Right lung (tissue), 5 donors: ENCODE measurements around the gene SDSL. TPM values are rescaled to one million over a fixed set of nuclear protein-coding genes. Genes with fewer than 3 reads are reported as not detected.

Source experiments
- DNase-seq, 2 donors: peaks; one replicate each; pipeline ENCODE4 v3.0.0-alpha.2; 2013
- polyA plus RNA-seq, 5 donors: library from polyadenylated mRNA; unstranded; fragments of 120-200 nt; gene quantifications; one replicate each; pipeline versions ENCODE4 v1.2.1 to v1.2.3, GENCODE V29; 2013; ENCODE audit warnings: inconsistent platforms in 1 of 5, low replicate concordance in 1 of 5; ENCODE audit not compliant: insufficient read length in 5 of 5, insufficient read depth in 1 of 5

Gene SDSL
- polyA plus RNA-seq, 5 donors: 3.1 to 5.5 (median 5.1) TPM

GRCh38 chr12:113467502-113468364, 45.6 kb downstream of the SDSL start:
- DNase-seq: no peak

- no peak for DNase-seq
These were observed 46.4 kb downstream of the SDSL start for GRCh38 chr12:113468365-113469223.

GRCh38 chr12:113469224-113469948, 47.2 kb downstream of the SDSL start:
- DNase-seq: no peak

- DNase-seq: no peak
These were observed 48.0 kb downstream of the SDSL start for GRCh38 chr12:113469949-113470743.

- DNase-seq: no peak
These were observed 48.9 kb downstream of the SDSL start for GRCh38 chr12:113470871-113471618.

GRCh38 chr12:113471619-113472171, 49.5 kb downstream of the SDSL start, which contains the start of gene LHX5:
LHX5 (minus strand) TSS chr12:113471871; CDS start chr12:113471498, 373 bp downstream.
- DNase-seq: no peak

- no peak for DNase-seq
These were observed 50.3 kb downstream of the SDSL start for GRCh38 chr12:113472191-113473121.

GRCh38 chr12:113473400-113473799, 51.2 kb downstream of the SDSL start:
- no peak for DNase-seq

GRCh38 chr12:113473942-113474341, 51.8 kb downstream of the SDSL start:
- no peak for DNase-seq

GRCh38 chr12:113474635-113475436, 52.7 kb downstream of the SDSL start:
- DNase-seq: no peak

- DNase-seq: no peak
These were observed 53.4 kb downstream of the SDSL start for GRCh38 chr12:113475451-113476175.

- no peak for DNase-seq
These were observed 54.2 kb downstream of the SDSL start for GRCh38 chr12:113476176-113476986.

GRCh38 chr12:113477171-113477841, 55.1 kb downstream of the SDSL start:
- no peak for DNase-seq

- no peak for DNase-seq
These were observed 55.6 kb downstream of the SDSL start for GRCh38 chr12:113477842-113478215.

GRCh38 chr12:113478351-113479011, 56.3 kb downstream of the SDSL start:
- no peak for DNase-seq
